ENCODE measurements around the gene OSTF1.

DNA sequence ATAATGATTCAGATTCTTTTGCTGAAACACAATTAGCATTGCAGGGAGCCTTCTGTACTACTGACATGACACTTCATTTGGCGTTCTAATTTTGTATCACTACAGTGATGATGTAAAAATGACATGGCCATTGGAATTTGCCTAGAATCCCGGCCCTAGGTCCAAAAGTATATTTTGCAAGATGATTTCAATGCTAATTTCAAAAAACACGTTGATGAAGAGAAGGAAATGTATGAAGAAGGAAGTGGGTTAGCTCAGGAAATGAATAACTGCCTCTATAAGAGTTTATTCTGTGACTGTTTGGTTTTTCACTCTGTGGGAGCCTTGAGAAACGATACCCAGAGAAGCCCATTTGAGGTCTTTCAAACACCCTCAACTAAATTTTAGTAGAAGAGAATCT is 59.3 kb downstream of the OSTF1 start:
- TF ChIP-seq, protein P1, sequence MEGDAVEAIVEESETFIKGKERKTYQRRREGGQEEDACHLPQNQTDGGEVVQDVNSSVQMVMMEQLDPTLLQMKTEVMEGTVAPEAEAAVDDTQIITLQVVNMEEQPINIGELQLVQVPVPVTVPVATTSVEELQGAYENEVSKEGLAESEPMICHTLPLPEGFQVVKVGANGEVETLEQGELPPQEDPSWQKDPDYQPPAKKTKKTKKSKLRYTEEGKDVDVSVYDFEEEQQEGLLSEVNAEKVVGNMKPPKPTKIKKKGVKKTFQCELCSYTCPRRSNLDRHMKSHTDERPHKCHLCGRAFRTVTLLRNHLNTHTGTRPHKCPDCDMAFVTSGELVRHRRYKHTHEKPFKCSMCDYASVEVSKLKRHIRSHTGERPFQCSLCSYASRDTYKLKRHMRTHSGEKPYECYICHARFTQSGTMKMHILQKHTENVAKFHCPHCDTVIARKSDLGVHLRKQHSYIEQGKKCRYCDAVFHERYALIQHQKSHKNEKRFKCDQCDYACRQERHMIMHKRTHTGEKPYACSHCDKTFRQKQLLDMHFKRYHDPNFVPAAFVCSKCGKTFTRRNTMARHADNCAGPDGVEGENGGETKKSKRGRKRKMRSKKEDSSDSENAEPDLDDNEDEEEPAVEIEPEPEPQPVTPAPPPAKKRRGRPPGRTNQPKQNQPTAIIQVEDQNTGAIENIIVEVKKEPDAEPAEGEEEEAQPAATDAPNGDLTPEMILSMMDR (conservative IDR thresholded peaks at IDR 0.05 in 1 of 2, IDR thresholded peaks at IDR 0.05 in 1 of 2; ENCODE audit: extremely low read depth in 1 of 2, insufficient read depth in 1 of 2, low read depth in 1 of 2, low read length in 2 of 2) = no peak
- no peak for TF ChIP-seq EZH2 (IDR thresholded peaks at IDR 0.05; ENCODE audit: borderline replicate concordance, low read length)

Data from mammary epithelial cell (primary cell).